GM19193 (cell line): ENCODE results near the gene SAV1.

Experiments
- POLR2A ChIP-seq: IDR thresholded peaks from 4 replicates; pipeline ENCODE4 v1.6.1; 2011; ENCODE audit not compliant: insufficient read depth, insufficient read length; ENCODE audit errors: extremely low read depth

Gene SAV1

GRCh38 chr14:50599700-50600444, 68.2 kb downstream of the SAV1 start:
- no peak for TF ChIP-seq POLR2A

- TF ChIP-seq POLR2A, result no peak
These were observed 69.3 kb downstream of the SAV1 start for GRCh38 chr14:50598765-50599164.

- no peak for TF ChIP-seq POLR2A
These were observed 73.4 kb downstream of the SAV1 start for GRCh38 chr14:50594577-50595316.

- TF ChIP-seq POLR2A, result no peak
These were observed 77.6 kb downstream of the SAV1 start for GRCh38 chr14:50590464-50590863.
